T-cell (primary cell): ENCODE measurements around the gene GUCA1A. TPM values are rescaled to one million over a fixed set of nuclear protein-coding genes. Genes with fewer than 3 reads are reported as not detected.

ENCODE experiments used
- ATAC-seq, 4 experiments: fragments of 200-7000 bp in 3 of 4; fragments of 150-1000 bp in 1 of 4; cut with Tn5 transposase; replicated peaks in 1 of 4; 1 replicate in 3 of 4; 2 replicates in 1 of 4; pipeline ENCODE4 v1.10.0; 2021; ENCODE audit warnings: moderate library complexity in 3 of 4, mild to moderate bottlenecking in 2 of 4, moderate number of reproducible peaks in 1 of 4
- CTCF ChIA-PET, 2 donors: fragments of 300-600 bp; sonication (Branson Sonifier 250); formaldehyde crosslinking; loops; one replicate each; lab custom pipeline; 2022; ENCODE audit warnings: antibody characterized with exemption in 2 of 2; lab: Charles Lee
- POLR2A ChIA-PET, 2 donors: fragments of 300-600 bp; sonication (Branson Sonifier 250); formaldehyde crosslinking; loops; one replicate each; lab custom pipeline; 2022; ENCODE audit warnings: antibody characterized with exemption in 2 of 2; lab: Charles Lee
- DNase-seq, 35 experiments: peaks; one replicate each; pipeline versions ENCODE4 v3.0.0 to v3.0.0-alpha.2; 2013 to 2023
- H3K27ac ChIP-seq: one replicate; pipeline ENCODE4 v1.5.1; 2013; ENCODE audit warnings: low read length
- H3K27me3 ChIP-seq, 2 experiments: replicated peaks in 1 of 2; 1 replicate in 1 of 2; 2 replicates in 1 of 2; pipeline versions ENCODE4 v1.6.1 to v1.7.0; 2013; ENCODE audit warnings: low read length in 1 of 2, mixed read lengths in 1 of 2; ENCODE audit not compliant: control insufficient read depth in 2 of 2, insufficient read depth in 2 of 2; ENCODE audit errors: extremely low read depth in 1 of 2
- H3K36me3 ChIP-seq, 2 donors: 1 replicate in 1 of 2; 2 replicates in 1 of 2; pipeline versions ENCODE4 v1.6.1 to v1.7.0; 2013; ENCODE audit warnings: low read length in 1 of 2; ENCODE audit not compliant: control insufficient read depth in 2 of 2, insufficient read depth in 1 of 2; ENCODE audit errors: extremely low read depth in 1 of 2
- H3K4me1 ChIP-seq, 2 experiments: 1 replicate in 1 of 2; 2 replicates in 1 of 2; pipeline versions ENCODE4 v1.6.1 to v1.7.0; 2013; ENCODE audit warnings: low read length in 2 of 2, mixed read lengths in 1 of 2; ENCODE audit not compliant: insufficient read depth in 2 of 2, control insufficient read depth in 1 of 2; ENCODE audit errors: extremely low read depth in 1 of 2
- H3K4me3 ChIP-seq, 2 donors: 1 replicate in 1 of 2; 2 replicates in 1 of 2; pipeline versions ENCODE4 v1.5.1 to v1.7.0; 2013; ENCODE audit warnings: mild to moderate bottlenecking in 2 of 2, low read length in 1 of 2, moderate library complexity in 1 of 2; ENCODE audit not compliant: control insufficient read depth in 1 of 2; ENCODE audit errors: extremely low read depth in 1 of 2
- H3K9me3 ChIP-seq: 2 replicates; pipeline ENCODE4 v1.7.0; 2013
- H3K27ac Mint-ChIP-seq, 2 donors: one replicate each; pipeline ENCODE4 v1.8.0; 2020 to 2021; ENCODE audit warnings: mild to moderate bottlenecking in 2 of 2, mixed read lengths in 2 of 2
- H3K27me3 Mint-ChIP-seq, 2 donors: one replicate each; pipeline ENCODE4 v1.8.0; 2021 to 2022; ENCODE audit warnings: mixed read lengths in 2 of 2
- H3K36me3 Mint-ChIP-seq: one replicate; pipeline ENCODE4 v1.8.0; 2021; ENCODE audit warnings: mixed read lengths
- H3K4me1 Mint-ChIP-seq, 3 donors: one replicate each; pipeline ENCODE4 v1.8.0; 2020 to 2022; ENCODE audit warnings: mixed read lengths in 3 of 3, mild to moderate bottlenecking in 1 of 3
- H3K4me3 Mint-ChIP-seq, 3 donors: one replicate each; pipeline ENCODE4 v1.8.0; 2020 to 2022; ENCODE audit warnings: mild to moderate bottlenecking in 3 of 3, mixed read lengths in 3 of 3, moderate library complexity in 3 of 3
- H3K9me3 Mint-ChIP-seq, 3 donors: one replicate each; pipeline ENCODE4 v1.8.0; 2020 to 2022; ENCODE audit warnings: mixed read lengths in 3 of 3
- WGBS: methylation state at CpG from one replicate; pipeline ENCODE4 v1.1.5; 2013; ENCODE audit warnings: missing lambda C conversion rate; ENCODE audit not compliant: insufficient coverage; 5-methylcytosine and 5-hydroxymethylcytosine counted together
- total RNA-seq, 35 experiments: library from RNA in 6 of 35; stranded (reverse) in 6 of 35; fragments of 120-200 nt in 1 of 35; gene quantifications; one replicate each; pipeline versions ENCODE4 v1.2.1 to v1.2.4 and lab custom pipeline; 2013 to 2026

GUCA1A gene
- total RNA-seq, 5 donors from 2014 or later (not counting 1 experiment from before 2014, with no cell fraction given), result not detected

DNA sequence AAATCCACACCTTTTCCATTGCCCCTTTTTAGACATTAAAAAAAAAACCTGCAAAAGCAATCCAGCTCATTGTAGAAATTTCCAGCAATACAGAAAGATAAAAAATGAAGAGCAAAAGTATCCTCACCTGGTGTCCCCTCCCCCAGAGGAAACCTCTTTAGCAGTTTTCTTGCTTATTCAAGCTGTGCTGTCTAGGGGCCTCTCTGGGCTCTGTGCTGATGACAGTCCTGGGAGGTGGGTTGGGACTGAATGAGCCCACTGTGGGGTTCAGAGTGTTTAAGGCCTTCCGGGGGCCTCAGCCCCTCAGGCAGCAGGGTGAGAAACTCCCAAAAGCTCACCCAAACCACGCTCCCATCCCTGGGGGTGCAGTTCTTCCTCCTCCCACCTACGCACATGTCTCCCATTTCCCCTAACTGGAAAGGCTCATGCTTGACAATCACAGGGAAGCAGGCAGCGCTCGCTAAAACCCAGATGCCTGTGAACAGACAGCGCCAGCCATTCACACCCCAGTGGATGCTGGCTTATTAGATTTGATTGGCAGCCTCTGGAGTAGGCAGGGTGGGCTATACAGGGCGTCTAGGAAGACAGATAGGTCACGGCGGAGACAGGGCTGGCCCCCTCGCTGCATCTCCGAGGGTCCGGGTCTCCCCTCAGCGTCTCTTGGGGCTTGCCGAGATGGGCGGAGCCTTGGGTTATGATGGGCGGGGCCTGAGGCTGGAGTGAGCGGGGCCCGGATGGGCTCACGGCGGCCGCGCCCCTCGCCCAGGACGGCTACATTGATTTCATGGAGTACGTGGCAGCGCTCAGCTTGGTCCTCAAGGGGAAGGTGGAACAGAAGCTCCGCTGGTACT lies 4.6 kb downstream of the GUCA1A start:
- H3K27me3 Mint-ChIP-seq, result peaks cover 11 to 24% of the 10 kb centered on the region in 2 donors
- no peaks in the 10 kb centered on the region for H3K36me3 Mint-ChIP-seq
- 34% methylated on average over 24 of the region's 27 CpGs for WGBS
- Histone ChIP-seq H3K4me3 (no peak overlapping the region), H3K36me3 (no peaks in the 10 kb centered on the region), H3K9me3 (no peaks in the 10 kb centered on the region), H3K27me3 (peaks cover 0 to 15% of the 10 kb centered on the region in 2 experiments), H3K27ac (no peak overlapping the region), H3K4me1 (peaks cover 0 to 7% of the 10 kb centered on the region in 2 experiments)
- H3K27ac Mint-ChIP-seq, result no peak overlapping the region
- POLR2A ChIA-PET, result no interaction called here
- H3K4me1 Mint-ChIP-seq, result peaks cover 0 to 4% (median 2%) of the 10 kb centered on the region in 3 donors
- H3K4me3 Mint-ChIP-seq, result peak overlapping the region in 2 of 3 donors; percentile 9 to 17
- DNase-seq, result peak in 10 of 35 experiments; percentile 7 to 20 (median 15)
- peak in 3 of 4 experiments; percentile 13 to 68 (median 59) for ATAC-seq
- CTCF ChIA-PET, result no interaction called here
- no peaks in the 10 kb centered on the region for H3K9me3 Mint-ChIP-seq

DNA sequence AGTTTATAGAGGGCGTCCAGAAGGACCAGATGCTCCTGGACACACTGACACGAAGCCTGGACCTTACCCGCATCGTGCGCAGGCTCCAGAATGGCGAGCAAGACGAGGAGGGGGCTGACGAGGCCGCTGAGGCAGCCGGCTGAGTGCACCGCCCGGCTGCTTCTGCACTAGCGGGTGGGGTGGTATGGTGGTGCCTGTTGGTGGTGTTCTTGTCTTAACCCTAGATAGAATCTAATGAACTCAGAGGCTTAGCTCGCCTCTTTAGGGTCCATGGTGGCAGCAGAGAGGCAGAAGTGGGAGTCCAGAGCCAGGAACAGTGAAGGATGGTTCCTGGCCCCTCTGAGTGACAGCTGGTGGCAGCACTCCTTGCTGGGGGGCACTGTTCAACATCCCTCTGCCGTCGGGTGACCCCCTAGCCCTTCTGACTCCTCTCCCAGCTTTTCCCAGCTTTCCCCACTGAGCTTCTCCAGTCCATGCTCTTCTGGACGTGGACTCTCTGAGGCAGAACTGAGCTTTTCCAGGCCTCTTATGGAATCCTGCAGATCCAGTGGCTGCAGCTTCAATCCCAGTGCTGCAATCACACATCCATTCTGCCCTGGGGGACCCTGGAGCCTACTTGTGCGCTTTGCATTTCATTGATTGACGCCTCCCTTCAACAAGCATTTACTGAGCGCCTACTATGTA lies 6.2 kb downstream of the GUCA1A start:
- H3K27ac Mint-ChIP-seq, result no peak overlapping the region
- H3K4me1 Mint-ChIP-seq, result peaks cover 0 to 4% (median 2%) of the 10 kb centered on the region in 3 donors
- Histone ChIP-seq H3K4me3 (no peak overlapping the region), H3K27ac (no peak overlapping the region), H3K9me3 (no peaks in the 10 kb centered on the region), H3K36me3 (no peaks in the 10 kb centered on the region), H3K27me3 (peaks cover 0 to 18% of the 10 kb centered on the region in 2 experiments), H3K4me1 (peaks cover 0 to 7% of the 10 kb centered on the region in 2 experiments)
- H3K36me3 Mint-ChIP-seq, result no peaks in the 10 kb centered on the region
- CTCF ChIA-PET, result interaction anchor here in 1 of 2 donors (1.0 kb wide), 1 partner anchor 332 kb away, joined by 3 read pairs; no protein-coding TSS in a partner anchor
- no peak overlapping the region for H3K4me3 Mint-ChIP-seq
- DNase-seq (no peak), ATAC-seq (no peak)
- 89% methylated on average over 17 of the region's 20 CpGs for WGBS
- H3K9me3 Mint-ChIP-seq, result no peaks in the 10 kb centered on the region
- H3K27me3 Mint-ChIP-seq, result peaks cover 11 to 23% of the 10 kb centered on the region in 2 donors
- POLR2A ChIA-PET, result no interaction called here

DNA sequence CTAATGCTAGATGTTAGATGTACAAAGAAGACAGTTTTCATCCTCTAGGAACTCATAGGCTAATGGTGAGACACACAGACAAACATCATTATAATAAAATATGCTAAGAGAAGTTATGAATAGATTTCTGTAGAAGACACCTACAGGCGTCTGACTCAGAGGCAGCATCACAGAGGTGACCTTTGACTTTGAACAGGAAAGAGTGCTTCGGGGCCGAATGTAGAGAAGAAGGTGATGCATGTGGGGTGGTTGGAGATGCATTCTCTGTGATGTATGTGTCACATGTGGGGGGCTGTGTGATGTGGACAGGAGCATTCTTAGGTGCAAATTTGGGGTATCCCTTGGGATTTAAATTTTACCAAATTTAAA lies 6.8 kb downstream of the GUCA1A start:
- Mint-ChIP-seq H3K9me3 (no peaks in the 10 kb centered on the region), H3K4me3 (no peak overlapping the region), H3K36me3 (peaks cover under 1% of the 10 kb centered on the region), H3K27me3 (peaks cover 11 to 20% of the 10 kb centered on the region in 2 donors), H3K27ac (no peak overlapping the region), H3K4me1 (peaks cover 0 to 4% (median 2%) of the 10 kb centered on the region in 3 donors)
- ATAC-seq (no peak), DNase-seq (no peak)
- no peak overlapping the region for H3K27ac ChIP-seq
- peaks cover 0 to 7% of the 10 kb centered on the region in 2 experiments for H3K4me1 ChIP-seq
- ChIA-PET POLR2A (no interaction called here), CTCF (no interaction called here)
- H3K9me3 ChIP-seq, result no peaks in the 10 kb centered on the region
- no peak overlapping the region for H3K4me3 ChIP-seq
- H3K27me3 ChIP-seq, result peaks cover 0 to 18% of the 10 kb centered on the region in 2 experiments
- H3K36me3 ChIP-seq, result no peaks in the 10 kb centered on the region
- 17% methylated on average over 2 of the region's 3 CpGs for WGBS

DNA sequence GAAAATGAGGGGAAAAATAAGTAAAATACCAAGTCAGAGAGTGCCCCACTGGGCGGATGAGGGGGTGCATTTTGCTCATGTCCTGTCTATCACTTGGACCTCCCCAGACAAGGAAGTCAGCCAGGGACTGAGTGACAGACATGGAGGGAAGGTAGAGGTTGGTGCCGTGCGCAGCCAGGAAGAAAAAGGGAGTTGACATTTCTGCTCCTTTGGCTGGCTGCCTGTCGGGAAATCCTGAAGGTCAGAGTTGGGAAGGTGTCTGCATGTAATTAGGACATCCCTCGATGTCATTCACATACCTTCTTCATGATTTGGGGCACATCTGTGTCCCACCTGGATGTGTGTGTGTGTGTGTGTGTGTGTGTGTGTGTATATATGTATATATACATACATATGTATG lies 8.9 kb downstream of the GUCA1A start:
- Mint-ChIP-seq H3K4me3 (no peak overlapping the region), H3K9me3 (no peaks in the 10 kb centered on the region), H3K27me3 (peaks cover 11 to 16% of the 10 kb centered on the region in 2 donors), H3K27ac (no peak overlapping the region), H3K36me3 (peaks cover 6% of the 10 kb centered on the region), H3K4me1 (peaks cover 0 to 4% (median 2%) of the 10 kb centered on the region in 3 donors)
- POLR2A ChIA-PET, result no interaction called here
- ATAC-seq (no peak), DNase-seq (no peak)
- 88% methylated on average over 1 of the region's 5 CpGs for WGBS
- Histone ChIP-seq H3K27me3 (peaks cover 0 to 18% of the 10 kb centered on the region in 2 experiments), H3K4me3 (no peak overlapping the region), H3K36me3 (no peaks in the 10 kb centered on the region), H3K9me3 (no peaks in the 10 kb centered on the region), H3K4me1 (peaks cover 0 to 7% of the 10 kb centered on the region in 2 experiments), H3K27ac (no peak overlapping the region)
- CTCF ChIA-PET, result no interaction called here

DNA sequence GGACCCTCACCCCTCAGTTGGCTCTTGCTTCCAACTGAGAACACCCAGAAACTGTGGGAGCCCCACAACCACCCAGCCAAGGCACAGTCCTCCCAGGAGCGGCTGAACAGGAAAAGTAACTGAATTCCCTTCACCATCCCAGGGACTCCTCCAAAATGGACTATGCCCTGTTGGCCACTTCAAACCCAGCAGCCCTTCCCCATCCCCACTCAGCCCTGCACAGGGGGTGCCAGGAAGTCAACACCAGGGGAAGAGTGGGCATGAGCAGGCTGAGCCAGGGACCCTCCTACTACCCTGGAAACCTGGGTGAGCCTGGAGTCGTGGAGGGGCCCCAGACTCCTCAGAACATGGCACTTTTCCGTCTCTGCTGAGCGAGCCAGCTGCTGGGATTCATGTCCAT lies 11.3 kb downstream of the GUCA1A start:
- Histone ChIP-seq H3K4me1 (no peaks in the 10 kb centered on the region), H3K4me3 (no peak overlapping the region), H3K27ac (no peak overlapping the region), H3K36me3 (no peaks in the 10 kb centered on the region), H3K9me3 (no peaks in the 10 kb centered on the region), H3K27me3 (peaks cover 0 to 3% of the 10 kb centered on the region in 2 experiments)
- ChIA-PET CTCF (no interaction called here), POLR2A (no interaction called here)
- DNase-seq (no peak), ATAC-seq (no peak)
- Mint-ChIP-seq H3K36me3 (peaks cover 11% of the 10 kb centered on the region), H3K4me3 (no peak overlapping the region), H3K9me3 (no peaks in the 10 kb centered on the region), H3K4me1 (no peaks in the 10 kb centered on the region), H3K27me3 (peaks cover 11% of the 10 kb centered on the region in 2 donors), H3K27ac (no peak overlapping the region)
- WGBS, result 80% methylated on average over 1 of the region's 4 CpGs

DNA sequence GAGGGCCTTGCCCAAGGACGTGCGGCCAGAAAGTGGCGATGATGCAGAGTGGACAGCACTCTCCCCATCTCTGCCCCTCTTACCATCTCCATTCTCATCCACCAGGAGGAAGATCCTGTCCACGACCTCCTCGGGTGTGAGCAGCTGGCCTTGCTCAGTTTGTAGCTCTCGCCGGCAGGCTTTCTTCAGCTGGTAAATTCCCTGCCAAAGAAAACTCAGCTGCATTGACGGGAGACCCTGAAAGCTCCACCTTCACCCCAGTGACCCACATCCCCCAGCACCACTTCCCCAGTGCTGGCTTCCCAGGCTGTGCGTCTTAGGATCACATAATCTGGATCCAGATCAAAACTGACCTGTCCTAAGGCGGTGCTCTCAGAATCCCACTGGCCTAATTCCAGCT lies 12.4 kb downstream of the GUCA1A start:
- no peaks in the 10 kb centered on the region for H3K9me3 Mint-ChIP-seq
- Histone ChIP-seq H3K4me1 (no peaks in the 10 kb centered on the region), H3K4me3 (no peak overlapping the region), H3K27me3 (peaks cover 0 to 3% of the 10 kb centered on the region in 2 experiments), H3K27ac (no peak overlapping the region), H3K36me3 (no peaks in the 10 kb centered on the region), H3K9me3 (no peaks in the 10 kb centered on the region)
- CTCF ChIA-PET, result interaction anchor here in 1 of 2 donors (0.6 kb wide), 1 partner anchor 362 kb away, joined by 3 read pairs; no protein-coding TSS in a partner anchor
- no peak overlapping the region for H3K4me3 Mint-ChIP-seq
- ATAC-seq (no peak), DNase-seq (no peak)
- H3K27me3 Mint-ChIP-seq, result peaks cover 3% of the 10 kb centered on the region in 2 donors
- peaks cover 14% of the 10 kb centered on the region for H3K36me3 Mint-ChIP-seq
- 86% methylated on average over 8 of the region's 10 CpGs for WGBS
- no peak overlapping the region for H3K27ac Mint-ChIP-seq
- H3K4me1 Mint-ChIP-seq, result peaks cover 0 to 2% (median 0%) of the 10 kb centered on the region in 3 donors
- POLR2A ChIA-PET, result no interaction called here
